ENCODE data around the gene CSTPP1. TPM values are rescaled to one million over a fixed set of nuclear protein-coding genes. Genes with fewer than 3 reads are reported as not detected.
"Not testable (repeated sequence)": the region's sequence is repeated elsewhere in the genome, so short reads cannot be mapped to it uniquely, and the experiment has no call there.

CSTPP1 gene
- total RNA-seq, 3 donors from 2014 or later, result 31.9 to 41.1 (median 32.8) TPM

GRCh38 chr11:46949297-46949696 lies 12.7 kb downstream of the CSTPP1 start:
- no peaks in the 10 kb centered on the region for H3K36me3 ChIP-seq (ENCODE audit: low read depth)
- intact Hi-C loops (cut with DNase I, micrococcal nuclease), result no loop called here
- no peak overlapping the region for H3K4me3 ChIP-seq
- no peak for TF ChIP-seq CTCF (IDR thresholded peaks at IDR 0.05)
- no peak for DNase-seq
- ATAC-seq, result no peak
- peaks cover 10% of the 10 kb centered on the region for H3K4me1 ChIP-seq (ENCODE audit: low read depth)
- H3K9me3 ChIP-seq, result no peaks in the 10 kb centered on the region

GRCh38 chr11:46951864-46952263 lies 15.3 kb downstream of the CSTPP1 start:
- intact Hi-C loops (cut with DNase I, micrococcal nuclease), result no loop called here
- Histone ChIP-seq H3K4me3 (no peak overlapping the region), H3K36me3 (ENCODE audit: low read depth) (no peaks in the 10 kb centered on the region), H3K9me3 (no peaks in the 10 kb centered on the region), H3K4me1 (ENCODE audit: low read depth) (peaks cover 10% of the 10 kb centered on the region)
- DNase-seq (no peak), ATAC-seq (no peak)
- TF ChIP-seq CTCF (IDR thresholded peaks at IDR 0.05), result no peak

GRCh38 chr11:46952553-46952952 lies 16.0 kb downstream of the CSTPP1 start:
- TF ChIP-seq CTCF (IDR thresholded peaks at IDR 0.05), result no peak
- no peak for DNase-seq
- H3K9me3 ChIP-seq, result no peaks in the 10 kb centered on the region
- H3K4me3 ChIP-seq, result no peak overlapping the region
- intact Hi-C loops (cut with DNase I, micrococcal nuclease), result no loop called here
- ATAC-seq, result no peak
- H3K4me1 ChIP-seq (ENCODE audit: low read depth), result peaks cover 9% of the 10 kb centered on the region
- no peaks in the 10 kb centered on the region for H3K36me3 ChIP-seq (ENCODE audit: low read depth)

- DNase-seq (no peak), ATAC-seq (no peak)
- intact Hi-C loops (cut with DNase I, micrococcal nuclease), result no loop called here
- TF ChIP-seq CTCF (IDR thresholded peaks at IDR 0.05), result no peak
- Histone ChIP-seq H3K4me3 (no peak overlapping the region), H3K9me3 (no peaks in the 10 kb centered on the region), H3K36me3 (ENCODE audit: low read depth) (no peaks in the 10 kb centered on the region), H3K4me1 (ENCODE audit: low read depth) (peaks cover 4% of the 10 kb centered on the region)
Observed at GRCh38 chr11:46953093-46953492, 16.5 kb downstream of the CSTPP1 start.

- no peaks in the 10 kb centered on the region for H3K36me3 ChIP-seq (ENCODE audit: low read depth)
- no peak overlapping the region for H3K4me3 ChIP-seq
- ATAC-seq, result no peak
- H3K4me1 ChIP-seq (ENCODE audit: low read depth), result no peaks in the 10 kb centered on the region
- DNase-seq, result no peak
- intact Hi-C loops (cut with DNase I, micrococcal nuclease), result no loop called here
- no peaks in the 10 kb centered on the region for H3K9me3 ChIP-seq
- TF ChIP-seq CTCF (IDR thresholded peaks at IDR 0.05), result no peak
Observed at GRCh38 chr11:46958777-46959176, 22.2 kb downstream of the CSTPP1 start.

- ATAC-seq (no peak), DNase-seq (no peak)
- no peaks in the 10 kb centered on the region for H3K9me3 ChIP-seq
- no peak for TF ChIP-seq CTCF (IDR thresholded peaks at IDR 0.05)
- no peak overlapping the region for H3K4me3 ChIP-seq
- no peaks in the 10 kb centered on the region for H3K4me1 ChIP-seq (ENCODE audit: low read depth)
- no peaks in the 10 kb centered on the region for H3K36me3 ChIP-seq (ENCODE audit: low read depth)
- intact Hi-C loops (cut with DNase I, micrococcal nuclease), result no loop called here
Observed at GRCh38 chr11:46961041-46961440, 24.5 kb downstream of the CSTPP1 start.

GRCh38 chr11:46961886-46962285 lies 25.3 kb downstream of the CSTPP1 start:
- H3K4me3 ChIP-seq; H3K36me3 ChIP-seq (ENCODE audit: low read depth); ATAC-seq; DNase-seq; H3K9me3 ChIP-seq; H3K4me1 ChIP-seq (ENCODE audit: low read depth); intact Hi-C loops (cut with DNase I, micrococcal nuclease): not testable (repeated sequence)
